ENCODE results near the gene TMEM79.

TMEM79 gene

GRCh38 chr1:156262461-156263287, 21.5 kb upstream of the TMEM79 start:
- H3K4me3 ChIP-seq (ENCODE audit: low read depth, low read length): no peak overlapping the region

GRCh38 chr1:156263288-156263655, 20.9 kb upstream of the TMEM79 start:
- TF ChIP-seq CTCF (IDR thresholded peaks at IDR 0.05; ENCODE audit: borderline replicate concordance, insufficient read depth, low read depth, low read length): no peak
- H3K4me3 ChIP-seq (ENCODE audit: low read depth, low read length): no peak overlapping the region

More at GRCh38 chr1:156262461-156263287, 21.5 kb upstream of the TMEM79 start:
- no peak for TF ChIP-seq CTCF (IDR thresholded peaks at IDR 0.05; ENCODE audit: borderline replicate concordance, insufficient read depth, low read depth, low read length)

GRCh38 chr1:156266051-156266450, 18.1 kb upstream of the TMEM79 start:
- no peak overlapping the region for H3K4me3 ChIP-seq (ENCODE audit: low read depth, low read length)
- no peak for TF ChIP-seq CTCF (IDR thresholded peaks at IDR 0.05; ENCODE audit: borderline replicate concordance, insufficient read depth, low read depth, low read length)

- no peak for TF ChIP-seq CTCF (IDR thresholded peaks at IDR 0.05; ENCODE audit: borderline replicate concordance, insufficient read depth, low read depth, low read length)
- H3K4me3 ChIP-seq (ENCODE audit: low read depth, low read length): no peak overlapping the region
Observed at GRCh38 chr1:156268336-156268735, 15.8 kb upstream of the TMEM79 start.

- H3K4me3 ChIP-seq (ENCODE audit: low read depth, low read length): no peak overlapping the region
- no peak for TF ChIP-seq CTCF (IDR thresholded peaks at IDR 0.05; ENCODE audit: borderline replicate concordance, insufficient read depth, low read depth, low read length)
Observed at GRCh38 chr1:156270314-156270713, 13.8 kb upstream of the TMEM79 start.

GRCh38 chr1:156276532-156276931, 7.6 kb upstream of the TMEM79 start:
- no peak overlapping the region for H3K4me3 ChIP-seq (ENCODE audit: low read depth, low read length)

More at GRCh38 chr1:156276532-156276931, 7.6 kb upstream of the TMEM79 start:
- TF ChIP-seq CTCF (IDR thresholded peaks at IDR 0.05; ENCODE audit: borderline replicate concordance, insufficient read depth, low read depth, low read length): no peak
